Vagina (tissue), 2 donors: ENCODE data around the gene IGSF23. TPM values are rescaled to one million over a fixed set of nuclear protein-coding genes. Genes with fewer than 3 reads are reported as not detected.

Source experiments
- DNase-seq, 2 donors: peaks; one replicate each; pipeline ENCODE4 v3.0.0-alpha.2; 2017; ENCODE audit errors: extremely low spot score in 2 of 2
- H3K27ac ChIP-seq: fragments of 200-600 bp; sonication (generic); one replicate; pipeline ENCODE4 v1.5.1; 2019
- H3K27me3 ChIP-seq: fragments of 200-600 bp; sonication (generic); one replicate; pipeline ENCODE4 v1.5.1; 2019
- H3K36me3 ChIP-seq, 2 donors: fragments of 200-600 bp; sonication (generic); one replicate each; pipeline ENCODE4 v1.5.1; 2017 to 2019
- H3K4me1 ChIP-seq: fragments of 200-600 bp; sonication (generic); one replicate; pipeline ENCODE4 v1.5.1; 2019
- H3K4me3 ChIP-seq, 2 donors: fragments of 200-600 bp; sonication (generic); 1 replicate in 1 of 2; 2 replicates in 1 of 2; pipeline ENCODE4 v1.5.1; 2016 to 2019
- H3K9me3 ChIP-seq: fragments of 200-600 bp; sonication (generic); one replicate; pipeline ENCODE4 v1.5.1; 2019
- POLR2A ChIP-seq, 2 donors: fragments of 450-650 bp; IDR thresholded peaks; one replicate each; pipeline ENCODE4 v1.6.1; 2017; ENCODE audit warnings: antibody characterized with exemption in 2 of 2, mild to moderate bottlenecking in 2 of 2, moderate library complexity in 2 of 2
- POLR2AphosphoS5 ChIP-seq, 2 donors: sonication (generic); formaldehyde crosslinking; IDR thresholded peaks; one replicate each; pipeline ENCODE4 v1.9.0; 2017; ENCODE audit warnings: antibody characterized with exemption in 2 of 2, mild to moderate bottlenecking in 2 of 2, low read depth in 1 of 2; ENCODE audit not compliant: insufficient read depth in 1 of 2
- intact Hi-C: fragments of 100-400 bp; cut with DNase I; formaldehyde crosslinking; loops from one replicate; pipeline ENCODE4 v1.15.1; 2023
- total RNA-seq: library from RNA; depleted of rRNA; stranded (reverse); fragments of >200 nt; gene quantifications from one replicate; pipeline ENCODE4 v1.2.3, GENCODE V29; 2016
- TF ChIP-seq, protein P1 (sequence below), 3 experiments: fragments of 450-650 bp in 2 of 3; fragments of 200-600 bp in 1 of 3; sonication (generic) in 1 of 3; IDR thresholded peaks; one replicate each; pipeline ENCODE4 v1.5.1; 2017 to 2019; ENCODE audit warnings: antibody characterized with exemption in 3 of 3, mild to moderate bottlenecking in 2 of 3, moderate library complexity in 2 of 3

IGSF23 gene, protein sequence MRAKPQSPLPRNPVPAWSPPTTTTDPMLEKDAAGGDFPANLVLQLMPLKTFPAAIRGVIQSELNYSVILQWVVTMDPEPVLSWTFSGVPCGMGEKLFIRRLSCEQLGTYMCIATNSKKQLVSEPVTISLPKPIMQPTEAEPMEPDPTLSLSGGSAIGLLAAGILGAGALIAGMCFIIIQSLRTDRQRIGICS
- total RNA-seq = not detected

DNA sequence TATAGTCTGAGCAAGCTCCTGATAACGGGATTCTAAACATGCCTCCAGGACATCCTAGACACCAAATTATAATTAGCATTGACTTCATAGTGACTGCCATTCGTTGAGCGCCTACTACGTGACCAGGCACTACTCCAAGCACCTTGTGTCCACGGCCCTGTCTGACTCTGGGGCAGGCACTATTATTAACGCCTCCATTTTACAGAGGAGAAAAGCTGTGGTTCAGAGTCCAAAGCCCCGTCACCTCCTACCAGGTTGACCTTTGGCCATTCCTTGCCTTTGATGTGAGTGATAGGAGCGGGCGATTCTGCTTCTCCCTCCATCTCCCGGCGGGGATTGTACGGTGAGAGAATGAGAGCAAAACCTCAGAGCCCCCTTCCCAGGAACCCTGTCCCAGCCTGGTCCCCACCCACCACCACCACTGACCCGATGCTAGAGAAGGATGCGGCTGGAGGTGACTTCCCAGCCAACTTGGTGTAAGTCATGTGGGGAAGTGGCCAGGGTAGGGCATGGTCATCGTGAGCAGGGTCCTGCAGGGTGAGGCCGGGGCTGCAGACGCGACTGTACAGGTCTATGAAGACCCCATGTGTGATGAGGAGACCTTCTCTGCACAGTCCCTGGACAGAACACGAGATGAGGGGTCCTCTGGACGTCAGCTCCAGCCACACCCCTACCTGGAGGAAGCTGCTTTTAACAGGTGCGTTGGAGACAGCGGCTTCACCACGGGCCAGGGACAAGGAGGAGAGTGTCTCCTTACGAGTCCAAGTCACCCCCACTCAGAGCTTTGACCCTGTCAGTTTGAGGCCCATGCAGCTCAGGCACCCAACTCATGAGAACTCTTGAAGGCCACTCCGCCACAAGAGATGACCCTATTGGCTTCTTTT lies at the start of gene IGSF23:
Gene IGSF23, plus strand, starts transcription at position 269 of the 884 bp plus-strand sequence. Its CDS starts 83 bp downstream, at position 352.
- H3K36me3 ChIP-seq = no peaks in the 10 kb centered on the region

GRCh38 chr19:44566984-44567383 lies 46.4 kb upstream of the IGSF23 start:
- no peaks in the 10 kb centered on the region for H3K27me3 ChIP-seq
- H3K4me1 ChIP-seq = no peaks in the 10 kb centered on the region
- no peaks in the 10 kb centered on the region for H3K9me3 ChIP-seq
- no peak overlapping the region for H3K4me3 ChIP-seq
- TF ChIP-seq, protein P1, sequence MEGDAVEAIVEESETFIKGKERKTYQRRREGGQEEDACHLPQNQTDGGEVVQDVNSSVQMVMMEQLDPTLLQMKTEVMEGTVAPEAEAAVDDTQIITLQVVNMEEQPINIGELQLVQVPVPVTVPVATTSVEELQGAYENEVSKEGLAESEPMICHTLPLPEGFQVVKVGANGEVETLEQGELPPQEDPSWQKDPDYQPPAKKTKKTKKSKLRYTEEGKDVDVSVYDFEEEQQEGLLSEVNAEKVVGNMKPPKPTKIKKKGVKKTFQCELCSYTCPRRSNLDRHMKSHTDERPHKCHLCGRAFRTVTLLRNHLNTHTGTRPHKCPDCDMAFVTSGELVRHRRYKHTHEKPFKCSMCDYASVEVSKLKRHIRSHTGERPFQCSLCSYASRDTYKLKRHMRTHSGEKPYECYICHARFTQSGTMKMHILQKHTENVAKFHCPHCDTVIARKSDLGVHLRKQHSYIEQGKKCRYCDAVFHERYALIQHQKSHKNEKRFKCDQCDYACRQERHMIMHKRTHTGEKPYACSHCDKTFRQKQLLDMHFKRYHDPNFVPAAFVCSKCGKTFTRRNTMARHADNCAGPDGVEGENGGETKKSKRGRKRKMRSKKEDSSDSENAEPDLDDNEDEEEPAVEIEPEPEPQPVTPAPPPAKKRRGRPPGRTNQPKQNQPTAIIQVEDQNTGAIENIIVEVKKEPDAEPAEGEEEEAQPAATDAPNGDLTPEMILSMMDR (IDR thresholded peaks at IDR 0.05) = no peak
- no peak for TF ChIP-seq POLR2A (IDR thresholded peaks at IDR 0.05)
- no peak for TF ChIP-seq POLR2AphosphoS5 (IDR thresholded peaks at IDR 0.05; ENCODE audit: insufficient read depth in 1 of 2, low read depth in 1 of 2)
- DNase-seq = no peak
- intact Hi-C loops = no loop called here
- H3K36me3 ChIP-seq = no peaks in the 10 kb centered on the region
- no peak overlapping the region for H3K27ac ChIP-seq

More for the DNA sequence above, at the start of gene IGSF23:
- Histone ChIP-seq H3K4me1 (no peaks in the 10 kb centered on the region), H3K9me3 (no peaks in the 10 kb centered on the region), H3K27me3 (no peaks in the 10 kb centered on the region), H3K4me3 (no peak within 1 kb of the TSS), H3K27ac (no peak within 1 kb of the TSS)
- DNase-seq = no peak
- TF ChIP-seq POLR2A (IDR thresholded peaks at IDR 0.05) = no peak
- TF ChIP-seq POLR2AphosphoS5 (IDR thresholded peaks at IDR 0.05; ENCODE audit: insufficient read depth in 1 of 2, low read depth in 1 of 2) = no peak
- TF ChIP-seq, protein P1 (IDR thresholded peaks at IDR 0.05) = no peak
- intact Hi-C loops = no loop called here

DNA sequence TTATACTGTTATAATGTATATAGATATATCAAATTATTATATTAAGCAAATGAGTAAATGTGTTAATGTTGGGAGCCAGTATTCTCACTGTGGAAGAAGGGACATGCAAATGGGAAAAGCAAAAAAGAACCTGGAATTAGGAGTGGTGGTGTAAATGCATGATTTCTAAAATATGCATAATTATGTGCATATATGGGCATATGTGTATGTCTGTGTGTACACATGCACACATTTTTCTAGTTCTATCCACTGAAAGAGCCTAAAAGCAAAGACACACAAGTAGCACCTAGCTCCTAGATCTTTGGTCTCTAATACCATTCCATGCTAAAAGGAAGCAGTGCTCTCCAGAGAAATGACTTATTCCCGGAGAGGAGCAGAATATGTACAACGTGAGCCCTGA lies 45.6 kb upstream of the IGSF23 start:
- H3K27me3 ChIP-seq = no peaks in the 10 kb centered on the region
- H3K27ac ChIP-seq = no peak overlapping the region
- no peak for DNase-seq
- intact Hi-C loops = no loop called here
- H3K9me3 ChIP-seq = no peaks in the 10 kb centered on the region
- no peak overlapping the region for H3K4me3 ChIP-seq
- no peaks in the 10 kb centered on the region for H3K36me3 ChIP-seq
- TF ChIP-seq POLR2A (IDR thresholded peaks at IDR 0.05) (no peak), POLR2AphosphoS5 (IDR thresholded peaks at IDR 0.05; ENCODE audit: insufficient read depth in 1 of 2, low read depth in 1 of 2) (no peak)
- TF ChIP-seq, protein P1 (IDR thresholded peaks at IDR 0.05) = no peak
- H3K4me1 ChIP-seq = no peaks in the 10 kb centered on the region

DNA sequence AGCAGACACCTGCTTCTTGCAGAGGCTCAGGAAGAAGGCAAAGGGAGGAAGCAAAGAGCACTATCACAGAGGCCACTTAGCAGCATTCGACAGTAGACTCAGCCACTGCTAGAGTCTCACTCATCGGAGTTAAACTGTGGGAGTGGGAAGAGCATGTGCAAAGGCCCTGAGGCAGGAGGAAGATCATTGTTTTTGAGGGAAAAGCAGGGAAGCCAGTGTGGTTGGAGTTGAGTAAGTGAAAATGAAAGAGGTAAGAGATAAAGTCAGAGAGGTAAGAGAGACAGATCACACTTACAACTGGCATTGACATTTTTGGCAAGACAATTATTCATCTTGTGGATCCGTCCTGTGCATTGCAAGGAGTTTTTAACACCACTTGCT lies 42.8 kb upstream of the IGSF23 start:
- no peaks in the 10 kb centered on the region for H3K9me3 ChIP-seq
- no peak for DNase-seq
- H3K4me1 ChIP-seq = no peaks in the 10 kb centered on the region
- no peaks in the 10 kb centered on the region for H3K27me3 ChIP-seq
- H3K27ac ChIP-seq = no peak overlapping the region
- H3K4me3 ChIP-seq = no peak overlapping the region
- H3K36me3 ChIP-seq = no peaks in the 10 kb centered on the region
- intact Hi-C loops = no loop called here
- TF ChIP-seq POLR2A (IDR thresholded peaks at IDR 0.05) = no peak
- TF ChIP-seq POLR2AphosphoS5 (IDR thresholded peaks at IDR 0.05; ENCODE audit: insufficient read depth in 1 of 2, low read depth in 1 of 2) = no peak
- TF ChIP-seq, protein P1 (IDR thresholded peaks at IDR 0.05) = no peak
